Measurements from ENCODE around the gene CCDC188. TPM values are rescaled to one million over a fixed set of nuclear protein-coding genes. Genes with fewer than 3 reads are reported as not detected.

The CCDC188 gene
- total RNA-seq, 6 donors from 2014 or later = 0.46 to 2.1 (median 1.2) TPM

DNA sequence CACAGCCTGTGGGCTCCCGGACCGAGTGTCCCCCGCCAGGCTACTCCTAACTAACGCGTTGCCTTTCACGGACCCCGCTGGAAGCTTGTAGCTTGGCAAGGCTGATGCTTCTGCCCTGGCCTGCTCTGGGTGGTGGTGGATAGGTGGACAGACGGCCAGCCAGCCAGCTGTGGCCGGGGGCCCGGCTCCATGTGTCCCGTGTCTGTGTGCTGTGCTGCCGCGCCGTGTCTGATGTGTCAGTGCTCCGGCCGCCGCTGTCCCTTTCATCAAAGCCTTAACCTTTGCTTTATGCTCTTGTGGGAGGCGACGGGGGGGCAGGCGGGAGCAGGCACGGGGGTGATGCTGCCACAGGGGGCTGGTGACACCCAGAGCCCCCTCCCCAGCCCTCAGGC, 5.0 kb downstream of the CCDC188 start:
- ATAC-seq (ENCODE audit: low FRiP score in 2 of 2) (no peak), DNase-seq (peak in 1 of 2 donors; percentile 70)
- no peak overlapping the region for H3K4me3 ChIP-seq
- H3K4me1 ChIP-seq = no peaks in the 10 kb centered on the region
- H3K36me3 ChIP-seq = peaks cover 0 to 39% (median 18%) of the 10 kb centered on the region in 4 donors
- H3K27ac ChIP-seq = no peak overlapping the region
- TF ChIP-seq POLR2A (IDR thresholded peaks at IDR 0.05) = no peak
- TF ChIP-seq POLR2AphosphoS5 (IDR thresholded peaks at IDR 0.05) = no peak
- no peak for TF ChIP-seq EP300 (IDR thresholded peaks at IDR 0.05)
- TF ChIP-seq, protein P1, sequence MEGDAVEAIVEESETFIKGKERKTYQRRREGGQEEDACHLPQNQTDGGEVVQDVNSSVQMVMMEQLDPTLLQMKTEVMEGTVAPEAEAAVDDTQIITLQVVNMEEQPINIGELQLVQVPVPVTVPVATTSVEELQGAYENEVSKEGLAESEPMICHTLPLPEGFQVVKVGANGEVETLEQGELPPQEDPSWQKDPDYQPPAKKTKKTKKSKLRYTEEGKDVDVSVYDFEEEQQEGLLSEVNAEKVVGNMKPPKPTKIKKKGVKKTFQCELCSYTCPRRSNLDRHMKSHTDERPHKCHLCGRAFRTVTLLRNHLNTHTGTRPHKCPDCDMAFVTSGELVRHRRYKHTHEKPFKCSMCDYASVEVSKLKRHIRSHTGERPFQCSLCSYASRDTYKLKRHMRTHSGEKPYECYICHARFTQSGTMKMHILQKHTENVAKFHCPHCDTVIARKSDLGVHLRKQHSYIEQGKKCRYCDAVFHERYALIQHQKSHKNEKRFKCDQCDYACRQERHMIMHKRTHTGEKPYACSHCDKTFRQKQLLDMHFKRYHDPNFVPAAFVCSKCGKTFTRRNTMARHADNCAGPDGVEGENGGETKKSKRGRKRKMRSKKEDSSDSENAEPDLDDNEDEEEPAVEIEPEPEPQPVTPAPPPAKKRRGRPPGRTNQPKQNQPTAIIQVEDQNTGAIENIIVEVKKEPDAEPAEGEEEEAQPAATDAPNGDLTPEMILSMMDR (IDR thresholded peaks at IDR 0.05) = no peak
- H3K27me3 ChIP-seq = no peaks in the 10 kb centered on the region
- H3K9me3 ChIP-seq = no peaks in the 10 kb centered on the region
- 90 to 95% methylated on average over 4 to 20 of the region's 21 CpGs for WGBS, 2 donors

DNA sequence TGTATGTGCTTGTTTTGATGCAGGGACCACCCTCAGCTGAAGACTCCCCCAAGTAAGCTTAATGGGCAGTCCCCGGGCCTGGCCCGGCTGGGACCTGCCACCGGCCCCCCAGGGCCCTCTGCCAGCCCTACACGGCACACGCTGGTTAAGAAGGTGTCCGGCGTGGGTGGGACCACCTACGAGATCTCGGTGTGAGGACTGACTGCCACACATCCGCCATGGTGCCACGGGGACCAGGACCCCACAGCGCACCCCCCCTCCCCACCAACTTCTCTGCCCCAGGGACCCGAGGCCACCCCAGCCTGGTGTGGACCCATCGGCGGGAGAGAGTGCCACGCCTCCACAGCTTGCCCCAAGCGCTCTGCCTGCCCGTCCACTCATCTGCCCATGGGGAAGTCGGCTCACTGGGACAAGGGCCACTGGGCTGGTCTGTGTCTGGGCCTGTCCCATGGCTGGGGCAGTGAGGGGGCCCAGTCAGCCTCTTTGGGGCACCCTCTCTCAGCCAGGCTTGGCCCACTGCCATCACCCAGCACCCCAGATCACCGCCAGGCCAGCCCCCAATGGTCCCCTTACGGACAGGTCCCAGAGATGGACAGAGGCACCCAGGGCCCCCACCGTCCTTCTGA, 5.5 kb downstream of the CCDC188 start:
- DNase-seq (peak in 1 of 2 donors; percentile 77), ATAC-seq (ENCODE audit: low FRiP score in 2 of 2) (peak in 1 of 2 donors; percentile 21)
- WGBS, 2 donors = 92 to 97% methylated on average over 6 to 22 of the region's 22 CpGs
- Histone ChIP-seq H3K9me3 (no peaks in the 10 kb centered on the region), H3K36me3 (peaks cover 0 to 44% (median 18%) of the 10 kb centered on the region in 4 donors), H3K4me3 (no peak overlapping the region), H3K27ac (no peak overlapping the region), H3K27me3 (no peaks in the 10 kb centered on the region), H3K4me1 (no peaks in the 10 kb centered on the region)
- TF ChIP-seq EP300 (IDR thresholded peaks at IDR 0.05) (no peak), POLR2AphosphoS5 (IDR thresholded peaks at IDR 0.05) (no peak), POLR2A (IDR thresholded peaks at IDR 0.05) (no peak)
- TF ChIP-seq, protein P1 (IDR thresholded peaks at IDR 0.05) = no peak

DNA sequence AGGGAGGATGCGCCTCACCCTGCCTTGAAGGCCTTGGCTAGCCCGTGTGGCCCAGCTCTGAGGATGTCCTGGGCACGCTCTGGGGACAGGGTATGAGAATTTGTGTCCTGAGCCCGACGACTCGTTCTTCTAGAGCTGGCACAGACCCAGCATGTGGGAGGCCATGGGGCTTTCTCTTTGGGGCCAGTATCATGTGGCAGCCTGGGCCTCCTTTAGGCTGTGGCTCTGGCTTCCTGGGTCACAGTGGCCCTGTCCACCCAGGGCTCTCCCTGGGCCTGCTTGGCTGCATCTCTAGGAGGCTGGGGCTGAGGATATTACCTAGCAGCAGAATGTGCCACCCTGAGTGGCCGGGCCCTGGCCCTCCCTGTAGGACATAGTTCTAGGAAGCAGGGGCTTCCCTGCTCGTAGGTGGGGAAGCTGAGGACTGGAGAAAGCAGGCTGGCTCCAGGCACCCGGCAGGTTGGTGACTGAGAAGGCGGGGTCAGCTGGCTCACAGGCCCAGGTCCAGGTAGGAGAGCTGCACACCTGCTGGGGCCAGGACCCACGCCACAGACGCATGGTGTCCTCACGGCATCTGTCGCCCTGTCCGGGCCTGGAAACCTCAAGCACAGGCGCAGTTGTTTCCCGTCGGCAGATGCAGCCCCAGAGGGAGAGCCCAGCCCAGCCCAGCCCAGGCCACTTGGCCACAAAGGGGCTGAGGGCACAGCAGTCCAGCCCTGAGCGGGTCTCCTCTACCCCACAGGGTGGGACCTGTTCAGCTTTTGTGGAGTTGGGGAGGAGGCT, 6.8 kb downstream of the CCDC188 start:
- no peak overlapping the region for H3K4me3 ChIP-seq
- H3K36me3 ChIP-seq = peaks cover 0 to 55% (median 26%) of the 10 kb centered on the region in 4 donors
- no peaks in the 10 kb centered on the region for H3K27me3 ChIP-seq
- TF ChIP-seq EP300 (IDR thresholded peaks at IDR 0.05) (no peak), POLR2AphosphoS5 (IDR thresholded peaks at IDR 0.05) (no peak), POLR2A (IDR thresholded peaks at IDR 0.05) (no peak)
- TF ChIP-seq, protein P1 (IDR thresholded peaks at IDR 0.05) = no peak
- no peaks in the 10 kb centered on the region for H3K9me3 ChIP-seq
- ATAC-seq (ENCODE audit: low FRiP score in 2 of 2) = no peak
- DNase-seq = peak in 1 of 2 donors; percentile 69
- no peak overlapping the region for H3K27ac ChIP-seq
- WGBS, 2 donors = 86 to 89% methylated on average over 1 to 10 of the region's 19 CpGs
- H3K4me1 ChIP-seq = no peaks in the 10 kb centered on the region

DNA sequence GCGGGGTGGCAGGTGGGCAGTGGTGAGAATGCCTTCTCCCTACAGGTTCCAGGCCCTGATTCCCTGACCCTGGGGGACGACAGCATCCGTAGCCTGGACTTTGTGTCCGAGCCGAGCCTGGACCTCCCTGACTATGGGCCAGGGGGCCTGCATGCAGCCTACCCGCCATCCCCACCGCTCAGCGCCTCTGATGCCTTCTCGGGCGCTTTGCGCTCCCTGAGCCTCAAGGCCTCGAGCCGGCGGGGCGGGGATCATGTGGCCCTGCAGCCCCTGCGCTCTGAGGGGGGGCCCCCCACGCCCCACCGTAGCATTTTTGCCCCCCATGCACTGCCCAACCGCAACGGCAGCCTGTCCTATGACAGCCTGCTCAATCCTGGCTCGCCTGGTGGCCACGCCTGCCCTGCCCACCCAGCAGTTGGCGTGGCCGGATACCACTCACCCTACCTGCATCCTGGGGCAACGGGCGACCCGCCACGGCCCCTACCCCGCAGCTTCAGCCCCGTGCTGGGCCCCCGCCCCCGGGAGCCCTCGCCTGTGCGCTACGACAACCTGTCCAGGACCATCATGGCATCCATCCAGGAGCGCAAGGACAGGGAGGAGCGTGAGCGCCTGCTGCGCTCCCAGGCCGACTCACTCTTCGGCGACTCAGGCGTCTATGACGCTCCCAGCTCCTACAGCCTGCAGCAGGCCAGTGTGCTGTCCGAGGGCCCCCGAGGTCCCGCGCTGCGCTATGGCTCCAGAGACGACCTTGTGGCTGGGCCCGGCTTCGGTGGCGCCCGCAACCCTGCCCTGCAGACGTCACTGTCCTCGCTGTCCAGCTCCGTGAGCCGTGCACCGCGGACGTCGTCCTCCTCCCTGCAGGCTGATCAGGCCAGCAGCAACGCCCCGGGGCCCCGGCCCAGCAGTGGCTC, 7.9 kb downstream of the CCDC188 start:
- H3K36me3 ChIP-seq = peaks cover 0 to 55% (median 28%) of the 10 kb centered on the region in 4 donors
- H3K4me3 ChIP-seq = no peak overlapping the region
- no peak overlapping the region for H3K27ac ChIP-seq
- H3K27me3 ChIP-seq = no peaks in the 10 kb centered on the region
- H3K4me1 ChIP-seq = peaks cover 3 to 9% (median 4%) of the 10 kb centered on the region in 4 donors
- WGBS, 2 donors = 94 to 96% methylated on average over 20 to 48 of the region's 65 CpGs
- TF ChIP-seq EP300 (IDR thresholded peaks at IDR 0.05) (no peak), POLR2AphosphoS5 (IDR thresholded peaks at IDR 0.05) (no peak)
- TF ChIP-seq, protein P1 (IDR thresholded peaks at IDR 0.05) = no peak
- no peaks in the 10 kb centered on the region for H3K9me3 ChIP-seq
- ATAC-seq (ENCODE audit: low FRiP score in 2 of 2) = no peak
- peak in 1 of 2 donors; percentile 85 for DNase-seq
